HG02610 (cell line): ENCODE measurements around the gene IPCEF1.
A peak's percentile ranks its signal among the peaks of the same experiment; 100 is the strongest.

ENCODE experiments used
- ATAC-seq: cut with Tn5 transposase; IDR thresholded peaks from one replicate; pipeline ENCODE4 v1.9.1; 2021; ENCODE audit warnings: mild to moderate bottlenecking, moderate library complexity; ENCODE audit not compliant: unreplicated experiment

The IPCEF1 gene

GRCh38 chr6:154169193-154169847, 187.3 kb downstream of the IPCEF1 start:
- ATAC-seq, result no peak

DNA sequence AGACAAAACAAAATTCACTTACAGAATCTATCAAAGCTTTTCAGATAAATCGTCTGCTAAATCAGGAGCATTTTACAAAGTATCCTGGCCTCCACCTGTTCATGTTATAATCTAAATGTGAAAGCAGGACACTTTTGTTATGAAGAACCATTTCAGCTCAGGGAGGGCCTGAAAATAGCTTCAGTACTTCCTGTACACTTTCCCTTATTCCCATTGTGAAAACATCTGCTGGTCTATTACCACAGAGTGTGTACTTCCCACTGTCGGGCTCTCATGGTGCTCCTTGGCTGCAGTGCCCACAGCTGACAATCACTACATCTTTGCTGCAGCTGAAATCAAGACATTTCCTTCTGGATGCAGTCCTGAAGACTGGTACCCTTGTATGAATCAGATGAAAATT, 189.5 kb downstream of the IPCEF1 start:
- no peak for ATAC-seq

GRCh38 chr6:154166140-154166539, 190.5 kb downstream of the IPCEF1 start:
- ATAC-seq, result no peak

DNA sequence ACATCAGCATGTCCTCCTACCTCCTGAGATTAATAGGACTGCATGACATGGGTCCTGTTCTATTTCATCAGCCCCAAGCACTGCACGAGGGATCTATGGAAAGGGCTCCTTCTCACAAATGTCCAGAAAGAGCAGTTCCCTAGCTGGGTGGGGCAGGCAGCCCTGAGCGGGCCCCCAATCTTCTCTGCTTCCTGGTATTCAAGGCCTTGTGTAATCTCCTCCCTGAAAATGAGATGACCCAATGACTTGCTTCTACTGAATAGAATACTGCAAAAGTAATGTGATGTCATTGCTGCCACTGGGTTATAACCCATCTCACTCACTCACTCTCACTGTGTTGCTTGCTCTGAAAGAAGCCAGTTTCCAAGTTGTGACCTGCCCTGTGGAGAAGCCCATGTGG, 191.1 kb downstream of the IPCEF1 start:
- ATAC-seq, result no peak

- peak; percentile 27 for ATAC-seq
These were observed 192.2 kb downstream of the IPCEF1 start for GRCh38 chr6:154164397-154164796.

- peak; percentile 79 for ATAC-seq
These were observed 194.9 kb downstream of the IPCEF1 start for GRCh38 chr6:154161689-154162088.

DNA sequence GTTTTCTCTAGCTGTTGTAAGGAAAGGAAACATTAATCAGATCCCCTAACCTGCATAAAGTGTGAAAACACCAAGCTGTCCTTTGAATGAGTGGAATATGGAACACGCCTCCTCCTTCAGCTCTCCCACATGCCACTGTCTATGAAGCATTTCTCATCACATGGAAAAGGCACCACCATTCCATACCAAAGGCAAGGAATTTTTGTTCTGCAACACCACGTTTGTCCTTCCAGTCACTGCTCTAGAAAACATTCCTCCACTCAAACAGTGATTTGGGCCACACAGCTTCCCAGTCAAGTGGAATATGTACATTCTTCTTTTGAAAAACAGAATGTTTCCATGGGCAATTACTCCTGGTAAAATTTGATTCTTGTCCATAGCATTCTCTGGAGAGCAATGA, 197.5 kb downstream of the IPCEF1 start:
- no peak for ATAC-seq

DNA sequence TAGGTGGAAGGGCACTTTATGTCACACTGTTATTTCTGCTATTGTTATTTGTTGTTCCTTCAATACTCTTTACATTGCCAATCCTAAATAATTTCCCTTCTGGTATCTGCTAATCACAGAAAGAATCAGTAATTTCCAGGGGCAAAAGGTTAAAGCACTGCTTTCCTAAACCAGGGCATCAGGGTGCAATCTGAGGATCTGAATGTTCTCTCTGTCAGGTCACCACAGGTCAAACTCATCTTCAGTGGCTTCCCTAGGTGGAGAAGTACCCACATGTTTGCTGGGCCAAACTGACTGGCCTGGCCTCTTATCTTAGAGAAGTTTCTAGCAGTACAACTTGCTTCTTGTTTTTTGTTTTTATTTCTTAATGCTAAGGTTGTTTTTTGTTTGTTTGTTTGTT, 198.9 kb downstream of the IPCEF1 start:
- no peak for ATAC-seq

GRCh38 chr6:154157082-154157481, 199.5 kb downstream of the IPCEF1 start:
- ATAC-seq, result peak; percentile 42

DNA sequence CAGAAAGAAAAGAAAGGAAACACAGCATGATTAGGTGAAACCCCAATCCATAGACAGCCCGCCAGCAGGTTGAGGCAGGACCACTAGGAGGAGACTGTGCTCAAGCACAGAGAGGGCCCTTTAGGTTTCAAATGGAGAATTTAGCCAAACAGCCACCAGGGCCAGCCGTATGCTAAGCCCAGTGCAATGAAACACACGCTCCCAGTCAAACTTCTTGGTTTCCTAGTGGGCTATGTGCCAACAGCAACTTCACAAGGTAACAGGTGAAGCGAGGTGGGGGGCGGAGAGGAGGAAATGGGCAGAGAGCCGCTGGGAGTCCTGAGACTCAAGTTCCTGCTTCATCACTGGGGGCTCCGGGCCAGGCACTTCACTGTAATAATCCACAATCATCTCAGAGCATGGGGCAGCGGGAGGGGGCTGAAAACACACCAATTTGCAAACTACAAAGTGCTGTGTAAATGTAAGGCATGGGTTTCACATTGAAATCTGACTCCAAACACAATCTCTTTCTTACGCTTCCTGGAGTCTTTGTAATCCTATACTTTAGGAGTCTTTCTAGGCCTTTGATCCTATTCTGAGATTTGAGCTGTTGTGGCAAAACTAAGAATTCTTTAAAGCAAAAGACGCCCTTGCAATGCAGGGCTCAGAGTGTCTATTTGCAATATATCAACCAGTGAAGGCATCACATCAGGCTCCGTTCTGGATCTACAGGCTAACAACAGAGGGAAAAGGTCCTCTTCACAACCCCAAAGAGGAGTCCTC, 200.3 kb downstream of the IPCEF1 start:
- peak; percentile 86 for ATAC-seq

DNA sequence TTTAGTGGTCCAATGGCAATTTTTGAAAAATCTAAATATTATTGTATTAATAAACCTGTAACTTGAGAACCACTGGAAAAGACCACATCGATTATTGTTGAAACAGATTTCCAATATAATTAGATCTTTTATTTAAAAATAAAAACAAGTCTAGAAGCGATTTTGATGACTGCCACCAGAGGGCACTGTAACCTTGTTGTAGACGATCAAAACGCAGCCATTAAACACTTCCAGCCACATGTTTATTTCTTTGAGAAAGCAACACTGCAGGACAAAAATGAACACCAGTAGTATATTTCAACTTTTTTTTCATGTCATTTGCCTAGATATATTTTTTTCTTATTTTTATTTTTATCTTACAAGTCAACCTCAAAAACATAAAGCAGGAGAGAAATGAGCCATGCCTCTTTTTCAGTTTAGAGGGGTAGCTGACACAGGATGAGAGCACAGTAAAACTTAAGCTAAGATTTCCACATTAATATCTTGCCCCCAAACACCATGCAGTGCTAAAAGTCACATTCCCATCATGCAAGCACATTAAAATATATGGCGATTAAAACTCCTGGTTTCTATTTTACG, 202.1 kb downstream of the IPCEF1 start:
- ATAC-seq, result no peak

- no peak for ATAC-seq
These were observed 212.8 kb downstream of the IPCEF1 start for GRCh38 chr6:154143753-154144152.

GRCh38 chr6:154140743-154141142, 215.9 kb downstream of the IPCEF1 start:
- ATAC-seq, result no peak

GRCh38 chr6:154139892-154140291, 216.7 kb downstream of the IPCEF1 start:
- ATAC-seq, result no peak

DNA sequence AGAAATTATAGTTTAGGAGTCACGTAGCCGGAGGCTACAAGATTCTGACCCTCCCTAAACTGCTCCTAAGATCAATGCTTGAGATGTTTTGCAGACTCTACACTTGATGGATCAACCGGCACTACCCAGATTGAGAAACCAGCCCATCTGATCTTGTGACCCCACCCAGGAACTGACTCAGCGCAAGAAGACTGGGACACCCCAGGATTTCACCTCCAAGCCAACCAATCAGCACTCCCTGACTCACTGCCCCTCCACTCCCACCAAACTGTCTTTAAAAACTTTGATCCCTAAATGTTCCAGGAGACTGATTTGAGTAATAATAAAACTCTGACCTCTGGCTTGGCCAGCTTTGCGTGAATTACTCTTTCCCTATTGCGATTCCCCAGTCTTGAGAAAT, 217.8 kb downstream of the IPCEF1 start:
- no peak for ATAC-seq

DNA sequence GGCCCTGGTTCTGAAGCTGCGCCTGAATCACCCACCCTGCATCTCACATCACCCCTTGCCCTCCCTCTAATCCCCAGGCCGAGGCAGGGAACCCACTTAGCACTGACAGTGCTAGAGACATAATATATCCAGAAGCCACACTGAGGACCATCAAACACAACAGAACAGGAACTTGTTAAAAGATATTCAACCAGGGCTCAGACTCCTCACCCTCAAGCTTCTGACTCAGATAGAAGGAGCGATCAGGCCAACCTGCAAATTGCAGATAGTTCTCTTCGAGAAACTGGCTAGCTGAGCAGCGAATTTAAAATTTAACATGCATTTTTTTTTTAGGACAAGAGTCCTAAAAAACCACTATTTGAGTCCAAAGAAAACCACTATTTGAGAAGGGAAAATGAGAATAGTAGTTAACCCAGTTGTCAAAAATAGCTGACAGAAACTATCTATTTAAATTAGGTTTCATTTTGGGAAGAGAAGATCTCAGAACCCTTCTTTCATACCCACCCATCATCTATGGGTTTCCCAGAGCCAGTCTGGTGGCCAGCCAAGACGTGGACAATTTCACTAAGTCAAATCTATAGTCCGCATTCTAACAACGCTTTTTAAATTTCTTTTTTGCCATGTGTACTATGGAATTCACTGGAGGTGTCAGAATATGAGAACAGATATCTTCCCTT, 222.0 kb downstream of the IPCEF1 start:
- ATAC-seq, result no peak

- ATAC-seq, result no peak
These were observed 228.9 kb downstream of the IPCEF1 start for GRCh38 chr6:154127657-154128056.

DNA sequence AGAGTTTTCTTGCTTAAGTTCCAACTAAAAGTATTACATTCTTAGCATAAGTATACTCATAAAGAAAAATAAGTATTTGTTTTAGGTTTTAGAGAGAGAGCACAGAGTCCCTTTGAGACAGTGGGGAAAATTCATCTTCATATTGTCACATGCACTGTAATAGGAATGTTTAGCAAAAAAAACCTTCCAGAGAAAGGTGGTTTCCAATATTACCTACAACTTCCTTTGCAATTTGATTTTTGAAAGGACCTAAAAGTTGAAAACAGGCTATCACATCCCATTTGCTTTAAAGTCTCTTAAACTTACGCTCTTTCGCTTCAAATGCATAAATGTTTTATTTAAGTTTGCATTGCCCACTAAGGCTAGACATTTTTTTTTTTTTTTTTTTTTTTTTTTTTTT, 231.2 kb downstream of the IPCEF1 start:
- no peak for ATAC-seq

DNA sequence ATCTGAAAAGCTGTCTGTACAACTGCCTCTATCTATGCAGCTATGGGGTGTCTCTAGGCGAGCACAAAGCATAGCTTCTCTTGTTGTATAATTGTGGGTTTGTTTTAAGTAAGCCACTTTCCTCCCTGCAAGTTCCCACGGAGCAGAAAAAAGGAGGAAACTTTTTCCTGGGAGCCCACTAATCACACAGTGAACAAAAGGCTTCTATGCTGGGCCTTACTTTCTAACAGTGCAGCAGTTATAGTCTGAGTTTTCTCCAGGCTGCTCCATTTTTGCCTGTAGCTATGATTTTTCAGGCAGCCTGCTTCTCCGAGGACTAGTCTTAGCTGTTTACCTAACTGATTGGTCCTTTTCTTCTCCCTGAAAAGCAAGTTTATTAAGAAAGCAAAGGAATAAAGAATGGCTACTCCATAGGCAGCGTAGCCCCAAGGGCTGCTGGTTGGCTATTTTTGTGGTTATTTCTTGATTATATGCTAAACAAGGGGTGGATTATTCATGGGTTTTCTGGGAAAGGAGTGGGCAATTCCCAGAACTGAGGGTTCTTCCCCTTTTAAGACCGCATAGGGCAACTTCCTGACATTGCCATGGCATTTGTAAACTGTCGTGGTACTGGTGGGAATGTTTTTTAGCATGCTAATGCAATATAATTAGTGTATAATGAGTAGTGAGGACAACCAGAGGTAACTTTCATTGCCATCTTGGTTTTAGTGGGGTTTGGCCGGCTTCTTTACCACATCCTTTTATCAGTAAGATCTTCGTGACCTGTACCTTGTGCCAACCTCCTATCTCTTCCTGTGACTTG, 233.2 kb downstream of the IPCEF1 start:
- no peak for ATAC-seq

DNA sequence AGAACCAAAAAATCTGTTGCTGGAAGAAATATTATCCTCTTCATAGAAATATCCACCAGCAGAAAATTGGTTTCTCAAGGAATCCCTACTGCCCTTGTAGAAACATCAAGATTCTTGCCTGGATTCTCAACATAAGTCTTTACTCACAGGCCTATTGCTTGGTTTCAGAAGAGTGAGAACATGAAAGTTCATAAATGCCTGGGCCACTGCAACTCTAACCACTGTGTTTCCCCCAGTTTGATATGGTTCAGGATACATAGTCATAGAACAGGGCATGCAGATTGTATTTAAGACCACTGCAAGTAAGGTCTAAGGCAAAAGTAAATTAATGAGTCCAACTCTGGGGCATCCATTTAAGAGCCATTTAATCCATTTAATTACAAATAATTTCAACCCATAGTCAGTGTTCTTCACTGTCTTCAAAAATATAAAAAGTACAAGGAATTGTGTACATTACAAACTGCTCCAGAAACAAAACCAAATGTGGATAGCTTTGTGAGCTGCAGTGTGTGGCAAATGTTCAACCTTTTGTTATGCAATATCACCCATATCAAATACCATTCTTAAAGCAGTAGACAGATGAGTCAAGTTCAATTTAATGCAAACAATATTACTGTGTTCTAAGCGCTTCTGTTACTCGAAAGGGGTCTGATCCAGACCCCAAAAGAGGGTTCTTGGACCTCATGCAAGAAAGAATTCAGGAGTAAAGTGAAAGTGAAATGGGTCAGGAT, 234.2 kb downstream of the IPCEF1 start:
- ATAC-seq, result no peak
